WTC11 (cell line): ENCODE results near the gene FCHSD2.

Source experiments
- ATF1 ChIP-seq: sonication (generic); formaldehyde crosslinking; IDR thresholded peaks from 2 replicates; pipeline ENCODE4 v1.8.1; 2023; ENCODE audit warnings: mild to moderate bottlenecking, moderate library complexity, missing genetic modification reagents
- CDX4 ChIP-seq: fragments of 250-450 bp; sonication (Bioruptor Pico); IDR thresholded peaks from 2 replicates; pipeline ENCODE4 v1.9.0; 2021; ENCODE audit warnings: moderate library complexity, mild to moderate bottlenecking, inconsistent platforms, borderline replicate concordance
- E2F1 ChIP-seq: sonication (generic); formaldehyde crosslinking; IDR thresholded peaks from 2 replicates; pipeline ENCODE4 v1.8.0; 2022; ENCODE audit warnings: mild to moderate bottlenecking, missing genetic modification reagents
- ETV6 ChIP-seq: sonication (generic); formaldehyde crosslinking; IDR thresholded peaks from 2 replicates; pipeline ENCODE4 v1.8.1; 2022; ENCODE audit warnings: mild to moderate bottlenecking, missing genetic modification reagents
- FOXJ3 ChIP-seq: sonication (generic); formaldehyde crosslinking; IDR thresholded peaks from 2 replicates; pipeline ENCODE4 v1.9.0; 2021; ENCODE audit warnings: missing genetic modification reagents, mild to moderate bottlenecking, borderline replicate concordance
- FOXP1 ChIP-seq: sonication (generic); formaldehyde crosslinking; IDR thresholded peaks from 2 replicates; pipeline ENCODE4 v1.8.0; 2022; ENCODE audit warnings: missing genetic modification reagents, mild to moderate bottlenecking, moderate library complexity, borderline replicate concordance
- MAX ChIP-seq: sonication (generic); formaldehyde crosslinking; IDR thresholded peaks from 2 replicates; pipeline ENCODE4 v1.8.0; 2022; ENCODE audit warnings: mild to moderate bottlenecking, missing genetic modification reagents
- ZNF263 ChIP-seq: sonication (generic); formaldehyde crosslinking; IDR thresholded peaks from 2 replicates; pipeline ENCODE4 v1.8.1; 2022; ENCODE audit warnings: low read depth, mild to moderate bottlenecking, moderate library complexity, missing genetic modification reagents
- ZNF396 ChIP-seq: fragments of 250-450 bp; sonication (Bioruptor Pico); IDR thresholded peaks from 2 replicates; pipeline ENCODE4 v1.8.0; 2021; ENCODE audit warnings: mild to moderate bottlenecking, moderate library complexity, borderline replicate concordance
- ZNF416 ChIP-seq: fragments of 250-450 bp; sonication (Bioruptor Pico); IDR thresholded peaks from 2 replicates; pipeline ENCODE4 v1.9.0; 2021; ENCODE audit warnings: mild to moderate bottlenecking, inconsistent platforms
- ZNF512 ChIP-seq: sonication (generic); formaldehyde crosslinking; IDR thresholded peaks from 2 replicates; pipeline ENCODE4 v1.8.1; 2022; ENCODE audit warnings: missing genetic modification reagents, borderline replicate concordance
- TF ChIP-seq, protein P1 (sequence below): fragments of 200-600 bp; IDR thresholded peaks from 2 replicates; pipeline ENCODE4 v1.8.0; 2022; ENCODE audit warnings: antibody characterized with exemption

DNA sequence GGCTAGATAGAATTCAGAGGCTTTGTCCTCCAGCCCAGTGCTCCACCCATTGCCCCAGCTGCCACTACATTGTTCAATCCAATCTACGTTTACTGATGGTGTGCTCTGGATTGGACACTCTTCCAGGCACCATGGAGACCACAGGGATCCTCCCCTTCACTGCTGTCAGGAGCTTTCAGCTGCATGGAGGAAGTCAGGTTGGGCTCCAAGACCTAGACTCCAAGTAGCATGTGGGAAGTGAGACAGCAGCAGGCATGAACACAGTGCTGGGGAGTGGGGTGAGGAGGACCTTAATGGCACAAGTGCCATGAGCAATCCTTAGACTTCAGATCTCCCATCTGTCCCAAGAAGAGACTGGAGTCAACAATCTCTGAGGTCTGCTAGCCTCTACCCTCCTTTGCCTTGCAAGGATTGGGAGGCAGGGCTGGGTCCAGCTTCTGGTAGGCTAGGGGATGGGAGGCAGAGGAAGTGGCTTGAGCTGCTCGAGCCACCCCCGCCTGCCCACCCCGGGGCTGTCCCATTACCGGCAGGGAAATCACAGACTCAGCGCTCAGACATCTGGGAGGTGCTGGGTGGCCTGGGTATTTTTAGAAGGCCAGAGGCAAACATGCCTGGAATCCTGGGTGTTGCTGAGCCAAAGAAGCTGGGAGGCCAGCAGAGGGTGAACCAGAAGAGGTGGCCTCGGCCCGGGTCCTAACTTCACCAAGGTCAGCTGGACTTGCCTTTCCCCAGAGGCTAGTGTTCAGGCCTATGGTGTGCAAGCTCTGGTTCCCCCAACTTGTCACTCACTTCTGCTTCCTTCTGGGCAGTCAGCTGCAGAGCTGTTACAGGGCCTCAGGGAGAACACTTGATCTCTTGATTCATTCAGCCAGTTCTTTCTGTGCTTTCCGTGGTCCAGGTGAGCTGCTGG is 15.2 kb upstream of the FCHSD2 start:
- TF ChIP-seq, protein P1, sequence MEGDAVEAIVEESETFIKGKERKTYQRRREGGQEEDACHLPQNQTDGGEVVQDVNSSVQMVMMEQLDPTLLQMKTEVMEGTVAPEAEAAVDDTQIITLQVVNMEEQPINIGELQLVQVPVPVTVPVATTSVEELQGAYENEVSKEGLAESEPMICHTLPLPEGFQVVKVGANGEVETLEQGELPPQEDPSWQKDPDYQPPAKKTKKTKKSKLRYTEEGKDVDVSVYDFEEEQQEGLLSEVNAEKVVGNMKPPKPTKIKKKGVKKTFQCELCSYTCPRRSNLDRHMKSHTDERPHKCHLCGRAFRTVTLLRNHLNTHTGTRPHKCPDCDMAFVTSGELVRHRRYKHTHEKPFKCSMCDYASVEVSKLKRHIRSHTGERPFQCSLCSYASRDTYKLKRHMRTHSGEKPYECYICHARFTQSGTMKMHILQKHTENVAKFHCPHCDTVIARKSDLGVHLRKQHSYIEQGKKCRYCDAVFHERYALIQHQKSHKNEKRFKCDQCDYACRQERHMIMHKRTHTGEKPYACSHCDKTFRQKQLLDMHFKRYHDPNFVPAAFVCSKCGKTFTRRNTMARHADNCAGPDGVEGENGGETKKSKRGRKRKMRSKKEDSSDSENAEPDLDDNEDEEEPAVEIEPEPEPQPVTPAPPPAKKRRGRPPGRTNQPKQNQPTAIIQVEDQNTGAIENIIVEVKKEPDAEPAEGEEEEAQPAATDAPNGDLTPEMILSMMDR, result no peak
- no peak for TF ChIP-seq MAX (CRISPR knock-in tag)
- TF ChIP-seq ZNF263 (CRISPR knock-in tag), result no peak
- no peak for TF ChIP-seq CDX4
- TF ChIP-seq ATF1 (CRISPR knock-in tag), result no peak
- TF ChIP-seq ZNF396, result no peak
- no peak for TF ChIP-seq FOXP1 (CRISPR knock-in tag)
- TF ChIP-seq ZNF416 (CRISPR knock-in tag), result no peak
- TF ChIP-seq ZNF512 (CRISPR knock-in tag), result no peak
- TF ChIP-seq ETV6 (CRISPR knock-in tag), result no peak
- TF ChIP-seq FOXJ3 (CRISPR knock-in tag), result no peak
- no peak for TF ChIP-seq E2F1 (CRISPR knock-in tag)
